ENCODE data around the gene FGFR3. TPM values are rescaled to one million over a fixed set of nuclear protein-coding genes. Genes with fewer than 3 reads are reported as not detected.
A peak's percentile ranks its signal among the peaks of the same experiment; 100 is the strongest.

The FGFR3 gene
- total RNA-seq, 1 experiment from 2014 or later = 34.3 TPM

GRCh38 chr4:1852904-1853623 lies 60.0 kb downstream of the FGFR3 start:
- TF ChIP-seq, protein P1, sequence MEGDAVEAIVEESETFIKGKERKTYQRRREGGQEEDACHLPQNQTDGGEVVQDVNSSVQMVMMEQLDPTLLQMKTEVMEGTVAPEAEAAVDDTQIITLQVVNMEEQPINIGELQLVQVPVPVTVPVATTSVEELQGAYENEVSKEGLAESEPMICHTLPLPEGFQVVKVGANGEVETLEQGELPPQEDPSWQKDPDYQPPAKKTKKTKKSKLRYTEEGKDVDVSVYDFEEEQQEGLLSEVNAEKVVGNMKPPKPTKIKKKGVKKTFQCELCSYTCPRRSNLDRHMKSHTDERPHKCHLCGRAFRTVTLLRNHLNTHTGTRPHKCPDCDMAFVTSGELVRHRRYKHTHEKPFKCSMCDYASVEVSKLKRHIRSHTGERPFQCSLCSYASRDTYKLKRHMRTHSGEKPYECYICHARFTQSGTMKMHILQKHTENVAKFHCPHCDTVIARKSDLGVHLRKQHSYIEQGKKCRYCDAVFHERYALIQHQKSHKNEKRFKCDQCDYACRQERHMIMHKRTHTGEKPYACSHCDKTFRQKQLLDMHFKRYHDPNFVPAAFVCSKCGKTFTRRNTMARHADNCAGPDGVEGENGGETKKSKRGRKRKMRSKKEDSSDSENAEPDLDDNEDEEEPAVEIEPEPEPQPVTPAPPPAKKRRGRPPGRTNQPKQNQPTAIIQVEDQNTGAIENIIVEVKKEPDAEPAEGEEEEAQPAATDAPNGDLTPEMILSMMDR (IDR thresholded peaks at IDR 0.05; ENCODE audit: unreplicated experiment) = no peak
- peaks cover 39% of the 10 kb centered on the region for H3K36me3 Mint-ChIP-seq (ENCODE audit: insufficient read depth, unreplicated experiment)
- H3K4me1 Mint-ChIP-seq (ENCODE audit: low read depth, unreplicated experiment) = peaks cover 20% of the 10 kb centered on the region
- no peak overlapping the region for H3K27ac Mint-ChIP-seq (ENCODE audit: unreplicated experiment)
- no peak overlapping the region for H3K4me3 Mint-ChIP-seq (ENCODE audit: low read depth, unreplicated experiment)
- no TSS peak for BruUV-seq (replicated peaks)
- intact Hi-C loops (cut with micrococcal nuclease; ENCODE audit: unreplicated experiment) = no loop called here
- DNase-seq = no peak
- no peaks in the 10 kb centered on the region for H3K27me3 Mint-ChIP-seq (ENCODE audit: unreplicated experiment)
- CTCF ChIA-PET = no interaction called here
- H3K9me3 Mint-ChIP-seq (ENCODE audit: low read depth, unreplicated experiment) = no peaks in the 10 kb centered on the region

- CTCF ChIA-PET = interaction anchor here (0.6 kb wide), 1 partner anchor 147 kb away, joined by 5 read pairs; no protein-coding TSS in a partner anchor
- TSS peak; percentile 68 for BruUV-seq (replicated peaks)
- DNase-seq = no peak
- intact Hi-C loops (cut with micrococcal nuclease; ENCODE audit: unreplicated experiment) = no loop called here
- peaks cover 43% of the 10 kb centered on the region for H3K36me3 Mint-ChIP-seq (ENCODE audit: insufficient read depth, unreplicated experiment)
- H3K4me3 Mint-ChIP-seq (ENCODE audit: low read depth, unreplicated experiment) = peak overlapping the region; percentile 72
- no peak overlapping the region for H3K27ac Mint-ChIP-seq (ENCODE audit: unreplicated experiment)
- peaks cover 11% of the 10 kb centered on the region for H3K27me3 Mint-ChIP-seq (ENCODE audit: unreplicated experiment)
- TF ChIP-seq, protein P1 (IDR thresholded peaks at IDR 0.05; ENCODE audit: unreplicated experiment) = no peak
- H3K4me1 Mint-ChIP-seq (ENCODE audit: low read depth, unreplicated experiment) = peaks cover 20% of the 10 kb centered on the region
- no peaks in the 10 kb centered on the region for H3K9me3 Mint-ChIP-seq (ENCODE audit: low read depth, unreplicated experiment)
These were observed 61.7 kb downstream of the FGFR3 start for GRCh38 chr4:1854752-1855151.

DNA sequence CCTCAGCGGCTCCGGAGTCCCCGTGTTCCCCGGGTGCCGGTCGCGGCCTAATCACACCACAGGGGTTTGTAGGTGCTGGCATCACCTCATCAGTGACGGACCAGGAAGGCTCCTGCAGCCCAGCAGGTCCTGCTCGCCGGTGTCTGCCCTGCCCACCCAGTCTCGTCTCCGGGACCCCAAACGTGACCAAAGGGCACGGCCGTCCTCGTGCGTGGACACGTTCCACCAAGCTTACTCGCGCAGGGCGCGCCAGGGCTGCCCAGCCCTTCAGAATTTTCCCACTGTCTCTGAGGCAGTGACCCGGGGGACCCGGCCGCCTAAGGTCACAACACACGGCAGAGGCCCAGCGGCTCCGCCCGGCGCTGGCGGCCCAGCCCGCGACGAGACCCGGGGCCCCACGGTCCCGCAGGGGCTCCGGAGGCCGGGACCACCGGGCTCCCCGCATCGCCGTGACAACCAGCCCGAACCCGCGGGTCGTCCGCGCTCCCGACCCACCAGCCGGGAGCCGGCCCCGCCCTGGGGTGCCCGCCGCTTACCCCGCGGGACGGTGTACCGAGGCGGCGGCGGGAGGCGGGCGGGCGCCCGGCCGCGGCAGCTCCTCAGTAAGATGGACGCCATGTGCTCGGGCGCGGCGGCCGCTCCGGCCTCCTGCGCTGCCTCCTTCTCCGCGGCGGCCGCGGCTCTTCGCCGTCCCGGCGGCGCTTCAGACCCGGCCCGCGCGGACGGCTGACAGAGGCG lies 62.4 kb downstream of the FGFR3 start:
- TF ChIP-seq, protein P1 (IDR thresholded peaks at IDR 0.05; ENCODE audit: unreplicated experiment) = no peak
- no peaks in the 10 kb centered on the region for H3K9me3 Mint-ChIP-seq (ENCODE audit: low read depth, unreplicated experiment)
- peaks cover 43% of the 10 kb centered on the region for H3K36me3 Mint-ChIP-seq (ENCODE audit: insufficient read depth, unreplicated experiment)
- H3K4me3 Mint-ChIP-seq (ENCODE audit: low read depth, unreplicated experiment) = peak overlapping the region; percentile 72
- no peak overlapping the region for H3K27ac Mint-ChIP-seq (ENCODE audit: unreplicated experiment)
- CTCF ChIA-PET = interaction anchor here (1.3 kb wide), 1 partner anchor 15 kb away, joined by 4 read pairs; the partner anchor contains the start of gene NSD2
- no peak for DNase-seq
- peaks cover 13% of the 10 kb centered on the region for H3K27me3 Mint-ChIP-seq (ENCODE audit: unreplicated experiment)
- peaks cover 20% of the 10 kb centered on the region for H3K4me1 Mint-ChIP-seq (ENCODE audit: low read depth, unreplicated experiment)
- no TSS peak for BruUV-seq (replicated peaks)
- intact Hi-C loops (cut with micrococcal nuclease; ENCODE audit: unreplicated experiment) = no loop called here

- Mint-ChIP-seq H3K4me3 (ENCODE audit: low read depth, unreplicated experiment) (peak within 1 kb of the TSS; percentile 72), H3K9me3 (ENCODE audit: low read depth, unreplicated experiment) (no peaks in the 10 kb centered on the region), H3K4me1 (ENCODE audit: low read depth, unreplicated experiment) (peaks cover 19% of the 10 kb centered on the region), H3K27me3 (ENCODE audit: unreplicated experiment) (peaks cover 13% of the 10 kb centered on the region), H3K36me3 (ENCODE audit: insufficient read depth, unreplicated experiment) (peaks cover 39% of the 10 kb centered on the region), H3K27ac (ENCODE audit: unreplicated experiment) (no peak within 1 kb of the TSS)
- peak; percentile 95 for DNase-seq
- CTCF ChIA-PET = interaction anchor here (0.7 to 1.3 kb wide), 3 partner anchors 14 to 54 kb away, joined by 4 to 5 read pairs (median 4); partner anchors contain the start of gene NSD2
- TF ChIP-seq, protein P1 (IDR thresholded peaks at IDR 0.05; ENCODE audit: unreplicated experiment) = no peak
- TSS peak; percentile 38 for BruUV-seq (replicated peaks)
- intact Hi-C loops (cut with micrococcal nuclease; ENCODE audit: unreplicated experiment) = no loop called here
These were observed 63.2 kb downstream of the FGFR3 start, which contains the start of gene LETM1 for GRCh38 chr4:1856071-1856942. Gene LETM1, minus strand, starts transcription at chr4:1856156. Its CDS starts 206 bp downstream, at chr4:1855950.

All from Calu3 (cell line).